GM20431 (cell line): ENCODE data around the gene ERBB4.
"Not testable (repeated sequence)": the region's sequence is repeated elsewhere in the genome, so short reads cannot be mapped to it uniquely, and the experiment has no call there.

Experiments
- in situ Hi-C: fragments of 300-500 bp; cut with MseI, MboI; formaldehyde crosslinking; loops from one replicate; pipeline ENCODE4 v1.15.0; 2020; ENCODE audit warnings: low sequenced_read_pairs; ENCODE audit not compliant: unreplicated experiment

Gene ERBB4

GRCh38 chr2:212033888-212034287 is 504.7 kb downstream of the ERBB4 start:
- in situ Hi-C loops = no loop called here

- in situ Hi-C loops = no loop called here
Measured at GRCh38 chr2:212032536-212033219, 505.9 kb downstream of the ERBB4 start.

GRCh38 chr2:212032032-212032431 is 506.6 kb downstream of the ERBB4 start:
- in situ Hi-C loops = no loop called here

GRCh38 chr2:212030709-212031108 is 507.9 kb downstream of the ERBB4 start:
- in situ Hi-C loops = no loop called here

- in situ Hi-C loops = no loop called here
Measured at GRCh38 chr2:212028798-212029394, 509.7 kb downstream of the ERBB4 start.

- in situ Hi-C loops = no loop called here
Measured at GRCh38 chr2:212027681-212028628, 510.6 kb downstream of the ERBB4 start.

GRCh38 chr2:212024040-212024439 is 514.6 kb downstream of the ERBB4 start:
- in situ Hi-C loops = no loop called here

GRCh38 chr2:212022966-212023365 is 515.6 kb downstream of the ERBB4 start:
- in situ Hi-C loops = no loop called here

- in situ Hi-C loops = no loop called here
Measured at GRCh38 chr2:212021947-212022346, 516.7 kb downstream of the ERBB4 start.

- in situ Hi-C loops = no loop called here
Measured at GRCh38 chr2:212015588-212015987, 523.0 kb downstream of the ERBB4 start.

GRCh38 chr2:212013626-212014025 is 525.0 kb downstream of the ERBB4 start:
- in situ Hi-C loops = no loop called here

GRCh38 chr2:212010305-212010704 is 528.3 kb downstream of the ERBB4 start:
- in situ Hi-C loops = not testable (repeated sequence)

GRCh38 chr2:212007972-212008371 is 530.6 kb downstream of the ERBB4 start:
- in situ Hi-C loops = no loop called here

- in situ Hi-C loops = no loop called here
Measured at GRCh38 chr2:212005085-212005671, 533.4 kb downstream of the ERBB4 start.

GRCh38 chr2:212001325-212001724 is 537.3 kb downstream of the ERBB4 start:
- in situ Hi-C loops = no loop called here

GRCh38 chr2:211996857-211997256 is 541.7 kb downstream of the ERBB4 start:
- in situ Hi-C loops = no loop called here

GRCh38 chr2:211994806-211995205 is 543.8 kb downstream of the ERBB4 start:
- in situ Hi-C loops = no loop called here

- in situ Hi-C loops = no loop called here
Measured at GRCh38 chr2:211990335-211990734, 548.3 kb downstream of the ERBB4 start.

- in situ Hi-C loops = no loop called here
Measured at GRCh38 chr2:211986313-211986712, 552.3 kb downstream of the ERBB4 start.

GRCh38 chr2:211985393-211985792 is 553.2 kb downstream of the ERBB4 start:
- in situ Hi-C loops = no loop called here
